Coronary artery (tissue), 2 donors: ENCODE data around the gene OR10D3.

ENCODE experiments used
- DNase-seq: peaks from one replicate; pipeline ENCODE4 v3.0.0-alpha.2; 2017; ENCODE audit warnings: low spot score
- H3K27ac ChIP-seq, 2 donors: fragments of 200-600 bp; sonication (generic); one replicate each; pipeline ENCODE4 v1.5.1; 2016 to 2019
- H3K4me3 ChIP-seq: fragments of 200-600 bp; sonication (generic); 2 replicates; pipeline ENCODE4 v1.5.1; 2016; ENCODE audit warnings: mild to moderate bottlenecking, moderate library complexity
- TF ChIP-seq, protein P1 (sequence below): fragments of 200-600 bp; sonication (generic); IDR thresholded peaks from one replicate; pipeline ENCODE4 v1.5.1; 2019; ENCODE audit warnings: antibody characterized with exemption

Gene OR10D3

DNA sequence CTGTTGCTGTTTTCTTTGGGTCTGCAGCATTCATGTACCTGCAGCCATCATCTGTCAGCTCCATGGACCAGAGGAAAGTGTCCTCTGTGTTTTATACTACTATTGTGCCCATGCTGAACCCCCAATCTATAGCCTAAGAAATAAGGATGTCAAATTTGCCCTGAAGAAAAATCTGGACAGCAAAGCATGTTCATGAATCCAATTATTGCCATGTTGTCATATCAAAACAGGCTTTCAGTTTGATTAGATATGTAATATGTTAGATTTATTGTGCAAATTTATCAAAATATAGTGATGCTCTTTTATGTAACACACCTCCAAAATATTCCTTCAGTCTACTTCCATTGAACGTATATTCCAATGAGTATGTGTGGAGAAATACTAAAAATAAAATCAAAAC, 42.3 kb downstream of the OR10D3 start:
- Histone ChIP-seq H3K27ac (no peak overlapping the region), H3K4me3 (no peak overlapping the region)
- DNase-seq: no peak
- TF ChIP-seq, protein P1, sequence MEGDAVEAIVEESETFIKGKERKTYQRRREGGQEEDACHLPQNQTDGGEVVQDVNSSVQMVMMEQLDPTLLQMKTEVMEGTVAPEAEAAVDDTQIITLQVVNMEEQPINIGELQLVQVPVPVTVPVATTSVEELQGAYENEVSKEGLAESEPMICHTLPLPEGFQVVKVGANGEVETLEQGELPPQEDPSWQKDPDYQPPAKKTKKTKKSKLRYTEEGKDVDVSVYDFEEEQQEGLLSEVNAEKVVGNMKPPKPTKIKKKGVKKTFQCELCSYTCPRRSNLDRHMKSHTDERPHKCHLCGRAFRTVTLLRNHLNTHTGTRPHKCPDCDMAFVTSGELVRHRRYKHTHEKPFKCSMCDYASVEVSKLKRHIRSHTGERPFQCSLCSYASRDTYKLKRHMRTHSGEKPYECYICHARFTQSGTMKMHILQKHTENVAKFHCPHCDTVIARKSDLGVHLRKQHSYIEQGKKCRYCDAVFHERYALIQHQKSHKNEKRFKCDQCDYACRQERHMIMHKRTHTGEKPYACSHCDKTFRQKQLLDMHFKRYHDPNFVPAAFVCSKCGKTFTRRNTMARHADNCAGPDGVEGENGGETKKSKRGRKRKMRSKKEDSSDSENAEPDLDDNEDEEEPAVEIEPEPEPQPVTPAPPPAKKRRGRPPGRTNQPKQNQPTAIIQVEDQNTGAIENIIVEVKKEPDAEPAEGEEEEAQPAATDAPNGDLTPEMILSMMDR: no peak

DNA sequence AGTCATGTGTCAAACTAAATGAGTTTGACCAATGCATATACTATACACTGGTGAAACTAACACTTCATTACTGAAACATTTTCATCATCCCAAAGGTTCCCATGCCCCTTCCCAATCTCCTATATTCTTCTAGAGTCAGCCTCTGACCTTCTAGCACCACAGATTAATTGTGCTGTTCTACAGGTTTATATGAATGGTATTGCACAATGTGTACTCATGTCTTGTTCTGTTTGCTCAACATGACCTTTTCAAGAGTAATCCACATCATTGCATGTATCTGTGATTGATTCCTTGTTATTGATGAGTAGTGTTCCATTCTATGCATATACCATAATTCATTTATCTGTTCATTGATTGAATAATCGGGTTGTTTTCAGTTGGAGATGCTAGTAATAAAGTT, 50.2 kb downstream of the OR10D3 start:
- no peak for DNase-seq
- H3K4me3 ChIP-seq: no peak overlapping the region
- no peak overlapping the region for H3K27ac ChIP-seq
- TF ChIP-seq, protein P1: no peak
